ENCODE results near the gene LRRC71. TPM values are rescaled to one million over a fixed set of nuclear protein-coding genes. Genes with fewer than 3 reads are reported as not detected.

Gene LRRC71
- total and polyA plus RNA-seq, 2 donors (not counting 1 experiment from before 2014, with no cell fraction given), result not detected

DNA sequence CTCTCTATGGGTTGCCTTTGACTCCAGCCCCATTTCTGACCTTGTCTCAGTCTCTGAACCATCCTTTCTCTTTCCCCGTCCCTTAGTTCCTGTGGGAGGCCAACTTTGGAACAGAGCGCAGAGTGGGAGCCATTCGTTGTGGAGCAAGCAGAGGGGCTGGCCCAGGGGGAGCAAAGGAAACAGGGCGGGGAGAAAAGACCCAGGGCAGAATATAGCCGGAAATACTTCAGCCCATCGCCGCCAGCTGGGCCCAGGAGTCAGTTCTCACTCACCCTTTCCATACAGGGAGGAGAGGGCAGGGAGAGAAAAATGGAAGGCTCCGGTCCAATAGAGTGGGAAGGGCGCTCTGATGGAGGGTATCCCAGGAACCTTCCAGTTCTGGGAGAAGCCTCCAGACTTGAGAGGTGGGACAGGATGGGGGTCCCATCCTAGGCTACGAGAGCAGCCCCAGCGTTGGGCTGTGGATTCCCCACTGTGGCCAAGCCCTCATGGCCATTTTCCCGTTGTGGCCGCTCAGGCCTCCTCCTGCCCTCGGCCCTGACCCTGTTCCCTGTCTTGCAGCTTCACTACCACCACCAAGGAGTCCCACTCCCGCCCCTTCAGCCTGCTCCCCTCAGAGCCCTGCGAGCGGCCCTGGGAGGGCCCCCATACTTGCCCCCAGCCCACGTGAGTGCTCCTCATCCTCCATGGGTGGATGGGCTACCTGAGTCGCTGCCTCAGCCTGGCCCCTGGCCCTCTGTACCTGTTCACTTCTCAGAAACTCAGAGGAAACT, 16.1 kb upstream of the LRRC71 start:
- intact Hi-C loops (cut with micrococcal nuclease), result no loop called here
- no peaks in the 10 kb centered on the region for H3K79me2 ChIP-seq (ENCODE audit: control insufficient read depth, insufficient read depth, low read length)
- H4K20me1 ChIP-seq (ENCODE audit: control insufficient read depth, insufficient read depth, low read length, poor library complexity, severe bottlenecking), result no peaks in the 10 kb centered on the region
- Mint-ChIP-seq H3K4me3 (no peak overlapping the region), H3K27ac (no peak overlapping the region), H3K9me3 (ENCODE audit: insufficient read depth) (no peaks in the 10 kb centered on the region), H3K4me1 (peaks cover 2% of the 10 kb centered on the region), H3K27me3 (peaks cover 27% of the 10 kb centered on the region)
- peaks cover 0 to 21% (median 1%) of the 10 kb centered on the region in 4 experiments for H3K27me3 ChIP-seq (replicated peaks in 1 of 4; ENCODE audit: control extremely low read depth in 1 of 4, control insufficient read depth in 3 of 4, insufficient read depth in 4 of 4, low read length in 3 of 4)
- H3K36me3 ChIP-seq (replicated peaks in 1 of 2; ENCODE audit: control extremely low read depth in 1 of 2, control insufficient read depth in 1 of 2, extremely low read depth in 1 of 2, insufficient read depth in 2 of 2, low read length in 1 of 2), result no peaks in the 10 kb centered on the region
- ChIA-PET CTCF (no interaction called here), POLR2A (interaction anchor here (0.5 kb wide), 1 partner anchor 1588 kb away, joined by 3 read pairs; no protein-coding TSS in a partner anchor)
- H3K4me3 ChIP-seq (ENCODE audit: control extremely low read depth in 1 of 5, extremely low read depth in 1 of 5, insufficient read depth in 1 of 5, low read depth in 2 of 5, low read length in 4 of 5), result no peak overlapping the region
- no peak for ATAC-seq (ENCODE audit: low read depth)
- peaks cover 0 to 8% (median 0%) of the 10 kb centered on the region in 3 donors for H3K9me3 ChIP-seq (ENCODE audit: control extremely low read depth in 1 of 3, control insufficient read depth in 2 of 3, insufficient read depth in 1 of 3, low read length in 2 of 3)
- H3K27ac ChIP-seq (ENCODE audit: low read length in 2 of 2), result no peak overlapping the region
- 85% methylated on average over 14 of the region's 19 CpGs for WGBS (ENCODE audit: insufficient coverage)
- no peak overlapping the region for H3K9ac ChIP-seq (ENCODE audit: low read length)
- no peak for TF ChIP-seq EZH2 (IDR thresholded peaks at IDR 0.05; ENCODE audit: borderline replicate concordance, insufficient read depth, low read depth, low read length, poor library complexity, severe bottlenecking)
- TF ChIP-seq, protein P1, sequence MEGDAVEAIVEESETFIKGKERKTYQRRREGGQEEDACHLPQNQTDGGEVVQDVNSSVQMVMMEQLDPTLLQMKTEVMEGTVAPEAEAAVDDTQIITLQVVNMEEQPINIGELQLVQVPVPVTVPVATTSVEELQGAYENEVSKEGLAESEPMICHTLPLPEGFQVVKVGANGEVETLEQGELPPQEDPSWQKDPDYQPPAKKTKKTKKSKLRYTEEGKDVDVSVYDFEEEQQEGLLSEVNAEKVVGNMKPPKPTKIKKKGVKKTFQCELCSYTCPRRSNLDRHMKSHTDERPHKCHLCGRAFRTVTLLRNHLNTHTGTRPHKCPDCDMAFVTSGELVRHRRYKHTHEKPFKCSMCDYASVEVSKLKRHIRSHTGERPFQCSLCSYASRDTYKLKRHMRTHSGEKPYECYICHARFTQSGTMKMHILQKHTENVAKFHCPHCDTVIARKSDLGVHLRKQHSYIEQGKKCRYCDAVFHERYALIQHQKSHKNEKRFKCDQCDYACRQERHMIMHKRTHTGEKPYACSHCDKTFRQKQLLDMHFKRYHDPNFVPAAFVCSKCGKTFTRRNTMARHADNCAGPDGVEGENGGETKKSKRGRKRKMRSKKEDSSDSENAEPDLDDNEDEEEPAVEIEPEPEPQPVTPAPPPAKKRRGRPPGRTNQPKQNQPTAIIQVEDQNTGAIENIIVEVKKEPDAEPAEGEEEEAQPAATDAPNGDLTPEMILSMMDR (IDR thresholded peaks at IDR 0.05), result no peak
- no peak overlapping the region for H2AFZ ChIP-seq (ENCODE audit: insufficient read depth, low read depth, low read length, poor library complexity, severe bottlenecking)
- no peak for DNase-seq
- no peak overlapping the region for H3K4me2 ChIP-seq (replicated peaks; ENCODE audit: low read depth, low read length, poor library complexity, severe bottlenecking)
- no peaks in the 10 kb centered on the region for H3K4me1 ChIP-seq (ENCODE audit: control insufficient read depth in 2 of 2, insufficient read depth in 2 of 2, low read length in 2 of 2)

DNA sequence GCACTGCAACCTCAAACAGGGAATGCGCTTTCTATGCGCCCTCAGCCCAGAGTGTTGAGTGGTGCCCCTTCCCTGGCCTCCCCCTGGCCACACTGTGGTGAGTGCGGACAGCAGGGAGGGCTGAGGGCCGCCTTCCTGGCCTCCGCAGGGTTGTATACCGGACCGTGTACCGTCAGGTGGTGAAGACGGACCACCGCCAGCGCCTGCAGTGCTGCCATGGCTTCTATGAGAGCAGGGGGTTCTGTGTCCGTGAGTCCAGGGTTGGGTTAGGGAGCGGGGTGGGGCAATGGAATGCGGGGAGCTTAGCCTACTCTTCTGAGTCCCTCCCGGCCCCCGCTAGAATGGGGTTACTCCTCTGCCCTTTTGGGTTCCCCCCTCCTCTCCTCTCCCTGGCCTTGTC, 15.3 kb upstream of the LRRC71 start:
- Mint-ChIP-seq H3K27me3 (peaks cover 26% of the 10 kb centered on the region), H3K9me3 (ENCODE audit: insufficient read depth) (no peaks in the 10 kb centered on the region), H3K4me1 (peaks cover 2% of the 10 kb centered on the region), H3K27ac (no peak overlapping the region), H3K4me3 (no peak overlapping the region)
- Histone ChIP-seq H3K79me2 (ENCODE audit: control insufficient read depth, insufficient read depth, low read length) (no peaks in the 10 kb centered on the region), H3K4me3 (ENCODE audit: control extremely low read depth in 1 of 5, extremely low read depth in 1 of 5, insufficient read depth in 1 of 5, low read depth in 2 of 5, low read length in 4 of 5) (no peak overlapping the region), H3K27ac (ENCODE audit: low read length in 2 of 2) (no peak overlapping the region), H3K36me3 (replicated peaks in 1 of 2; ENCODE audit: control extremely low read depth in 1 of 2, control insufficient read depth in 1 of 2, extremely low read depth in 1 of 2, insufficient read depth in 2 of 2, low read length in 1 of 2) (no peaks in the 10 kb centered on the region), H4K20me1 (ENCODE audit: control insufficient read depth, insufficient read depth, low read length, poor library complexity, severe bottlenecking) (no peaks in the 10 kb centered on the region), H2AFZ (ENCODE audit: insufficient read depth, low read depth, low read length, poor library complexity, severe bottlenecking) (no peak overlapping the region), H3K27me3 (replicated peaks in 1 of 4; ENCODE audit: control extremely low read depth in 1 of 4, control insufficient read depth in 3 of 4, insufficient read depth in 4 of 4, low read length in 3 of 4) (peaks cover 0 to 23% (median 1%) of the 10 kb centered on the region in 4 experiments), H3K9ac (ENCODE audit: low read length) (no peak overlapping the region), H3K4me2 (replicated peaks; ENCODE audit: low read depth, low read length, poor library complexity, severe bottlenecking) (no peak overlapping the region), H3K4me1 (ENCODE audit: control insufficient read depth in 2 of 2, insufficient read depth in 2 of 2, low read length in 2 of 2) (no peaks in the 10 kb centered on the region), H3K9me3 (ENCODE audit: control extremely low read depth in 1 of 3, control insufficient read depth in 2 of 3, insufficient read depth in 1 of 3, low read length in 2 of 3) (peaks cover 0 to 11% (median 0%) of the 10 kb centered on the region in 3 donors)
- ChIA-PET CTCF (no interaction called here), POLR2A (no interaction called here)
- intact Hi-C loops (cut with micrococcal nuclease), result no loop called here
- TF ChIP-seq, protein P1 (IDR thresholded peaks at IDR 0.05), result no peak
- no peak for TF ChIP-seq EZH2 (IDR thresholded peaks at IDR 0.05; ENCODE audit: borderline replicate concordance, insufficient read depth, low read depth, low read length, poor library complexity, severe bottlenecking)
- WGBS (ENCODE audit: insufficient coverage), result 89% methylated on average over 13 of the region's 16 CpGs
- no peak for ATAC-seq (ENCODE audit: low read depth)
- no peak for DNase-seq
